H9 (cell line): ENCODE measurements around the gene THRB. TPM values are rescaled to one million over a fixed set of nuclear protein-coding genes. Genes with fewer than 3 reads are reported as not detected.

Source experiments
- DNase-seq: peaks from one replicate; pipeline ENCODE4 v3.0.0-alpha.2; 2017
- H2AFZ ChIP-seq: one replicate; pipeline ENCODE4 v1.6.1; 2013; ENCODE audit warnings: mild to moderate bottlenecking, low read length, control low read depth, moderate library complexity
- H2AK5ac ChIP-seq: 2 replicates; pipeline ENCODE4 v1.6.1; 2013; ENCODE audit warnings: low read length, control low read depth, mixed read lengths; ENCODE audit not compliant: insufficient read length
- H2BK120ac ChIP-seq: one replicate; pipeline ENCODE4 v1.6.1; 2013; ENCODE audit warnings: low read depth, mild to moderate bottlenecking, low read length, control low read depth, inconsistent platforms; ENCODE audit not compliant: poor library complexity, severe bottlenecking
- H2BK12ac ChIP-seq: 2 replicates; pipeline ENCODE4 v1.6.1; 2013; ENCODE audit warnings: low read length, control low read depth, mixed read lengths, low read depth; ENCODE audit not compliant: insufficient read length
- H2BK15ac ChIP-seq: 2 replicates; pipeline ENCODE4 v1.6.1; 2013; ENCODE audit warnings: low read depth, low read length, control low read depth
- H2BK20ac ChIP-seq: one replicate; pipeline ENCODE4 v1.6.1; 2013; ENCODE audit warnings: low read depth, mild to moderate bottlenecking, low read length, control low read depth, inconsistent platforms; ENCODE audit not compliant: poor library complexity, severe bottlenecking
- H2BK5ac ChIP-seq: 2 replicates; pipeline ENCODE4 v1.6.1; 2013; ENCODE audit warnings: low read length, control low read depth, mixed read lengths; ENCODE audit not compliant: insufficient read length
- H3K14ac ChIP-seq: 2 replicates; pipeline ENCODE4 v1.6.1; 2013; ENCODE audit warnings: low read length, control low read depth; ENCODE audit not compliant: insufficient read depth
- H3K18ac ChIP-seq: 2 replicates; pipeline ENCODE4 v1.6.1; 2013; ENCODE audit warnings: low read depth, mild to moderate bottlenecking, mixed read lengths, low read length, control low read depth; ENCODE audit not compliant: insufficient read length
- H3K23ac ChIP-seq: 2 replicates; pipeline ENCODE4 v1.6.1; 2013; ENCODE audit warnings: low read length, control low read depth, mixed read lengths, low read depth; ENCODE audit not compliant: insufficient read length
- H3K23me2 ChIP-seq: 2 replicates; pipeline ENCODE4 v1.6.1; 2013; ENCODE audit warnings: low read depth, mild to moderate bottlenecking, mixed read lengths, low read length, control low read depth; ENCODE audit not compliant: insufficient read length, poor library complexity, severe bottlenecking
- H3K27ac ChIP-seq: 2 replicates; pipeline ENCODE4 v1.5.1; 2013; ENCODE audit warnings: low read length, control low read depth, mixed read lengths, low read depth; ENCODE audit not compliant: insufficient read length
- H3K27me3 ChIP-seq: 2 replicates; pipeline ENCODE4 v1.6.1; 2013; ENCODE audit warnings: low read length, control low read depth, inconsistent platforms; ENCODE audit not compliant: insufficient read depth
- H3K4ac ChIP-seq: 2 replicates; pipeline ENCODE4 v1.6.1; 2013; ENCODE audit warnings: low read depth, mild to moderate bottlenecking, control low read depth, inconsistent platforms, low read length, moderate library complexity
- H3K4me1 ChIP-seq: 2 replicates; pipeline ENCODE4 v1.6.1; 2013; ENCODE audit warnings: low read length, control low read depth, inconsistent platforms; ENCODE audit not compliant: insufficient read depth
- H3K4me2 ChIP-seq: 2 replicates; pipeline ENCODE4 v1.6.1; 2013; ENCODE audit warnings: low read length, control low read depth, mixed read lengths; ENCODE audit not compliant: insufficient read length, insufficient read depth
- H3K56ac ChIP-seq: 2 replicates; pipeline ENCODE4 v1.6.1; 2013; ENCODE audit warnings: low read depth, mild to moderate bottlenecking, mixed read lengths, low read length, control low read depth; ENCODE audit not compliant: insufficient read length
- H3K79me1 ChIP-seq: 2 replicates; pipeline ENCODE4 v1.6.1; 2013; ENCODE audit warnings: low read depth, mild to moderate bottlenecking, moderate library complexity, low read length, control low read depth, inconsistent platforms; ENCODE audit not compliant: insufficient read depth, poor library complexity, severe bottlenecking
- H3K79me2 ChIP-seq: 2 replicates; pipeline ENCODE4 v1.6.1; 2013; ENCODE audit warnings: low read length, control low read depth, inconsistent platforms; ENCODE audit not compliant: insufficient read depth
- H3K9ac ChIP-seq: 2 replicates; pipeline ENCODE4 v1.6.1; 2013; ENCODE audit warnings: low read length, control low read depth, mixed read lengths; ENCODE audit not compliant: insufficient read length; ENCODE audit errors: extremely low read depth
- H3K9me3 ChIP-seq: one replicate; pipeline ENCODE4 v1.6.1; 2013; ENCODE audit warnings: low read depth, low read length, inconsistent platforms; ENCODE audit not compliant: control insufficient read depth
- H3T11ph ChIP-seq: one replicate; pipeline ENCODE4 v1.6.1; 2013; ENCODE audit warnings: mild to moderate bottlenecking, low read length, control low read depth, inconsistent platforms
- H4K20me1 ChIP-seq: one replicate; pipeline ENCODE4 v1.6.1; 2013; ENCODE audit not compliant: control insufficient read depth, insufficient read length, insufficient read depth
- H4K5ac ChIP-seq: 2 replicates; pipeline ENCODE4 v1.6.1; 2013; ENCODE audit warnings: low read depth, mild to moderate bottlenecking, mixed read lengths, low read length, control low read depth; ENCODE audit not compliant: insufficient read length
- H4K8ac ChIP-seq: replicated peaks from 2 replicates; pipeline ENCODE4 v1.6.1; 2013; ENCODE audit warnings: low read length, control low read depth, mixed read lengths, low read depth; ENCODE audit not compliant: insufficient read length
- H4K91ac ChIP-seq: 2 replicates; pipeline ENCODE4 v1.6.1; 2013; ENCODE audit warnings: low read depth, mild to moderate bottlenecking, moderate library complexity, mixed read lengths, low read length, control low read depth; ENCODE audit not compliant: insufficient read length
- H3K27ac Mint-ChIP-seq, 3 experiments: 2 replicates in 2 of 3; 3 replicates in 1 of 3; pipeline ENCODE4 v1.8.0; 2020 to 2021; ENCODE audit warnings: mixed read lengths in 3 of 3, mild to moderate bottlenecking in 1 of 3, moderate library complexity in 1 of 3
- H3K27me3 Mint-ChIP-seq: 2 replicates; pipeline ENCODE4 v1.8.0; 2021; ENCODE audit warnings: low read depth, mild to moderate bottlenecking, moderate library complexity, mixed read lengths
- H3K36me3 Mint-ChIP-seq, 3 experiments: 2 replicates in 2 of 3; 3 replicates in 1 of 3; pipeline ENCODE4 v1.8.0; 2020 to 2021; ENCODE audit warnings: low read depth in 3 of 3, mixed read lengths in 3 of 3; ENCODE audit not compliant: insufficient read depth in 1 of 3
- H3K4me1 Mint-ChIP-seq, 2 experiments: 2 replicates each; pipeline ENCODE4 v1.8.0; 2020; ENCODE audit warnings: mixed read lengths in 2 of 2
- H3K4me3 Mint-ChIP-seq, 2 experiments: 2 replicates in 1 of 2; 3 replicates in 1 of 2; pipeline ENCODE4 v1.8.0; 2020 to 2021; ENCODE audit warnings: mild to moderate bottlenecking in 2 of 2, mixed read lengths in 2 of 2, moderate library complexity in 1 of 2
- H3K9me3 Mint-ChIP-seq, 2 experiments: 2 replicates in 1 of 2; 3 replicates in 1 of 2; pipeline ENCODE4 v1.8.0; 2020; ENCODE audit warnings: mild to moderate bottlenecking in 2 of 2, mixed read lengths in 2 of 2, moderate library complexity in 1 of 2
- CTCF ChIP-seq: fragments of 200-600 bp; sonication (generic); conservative IDR thresholded peaks from 3 replicates; pipeline ENCODE4 v1.8.0; 2021; ENCODE audit warnings: antibody characterized with exemption, mild to moderate bottlenecking
- WGBS: extraction: QIAGEN DNeasy Blood & Tissue Kit; methylation state at CpG from one replicate; pipeline ENCODE4 v1.1.7; 2013; ENCODE audit warnings: missing lambda C conversion rate, low lambda C conversion rate, mixed read lengths; ENCODE audit not compliant: insufficient read length; ENCODE audit errors: extremely low coverage; 5-methylcytosine and 5-hydroxymethylcytosine counted together
- long read RNA-seq: library from polyadenylated mRNA; unstranded; transcript quantifications from one replicate; pipeline ENCODE4 v2.0.0, GENCODE V29; 2020
- total RNA-seq: library from RNA; stranded (reverse); gene quantifications from 2 replicates; pipeline ENCODE4 v1.2.1, GENCODE V29; 2021

The THRB gene
- total RNA-seq: 6.8 and 8.6 TPM in 2 replicates
- long read RNA-seq, full-length matches to known transcripts: 1 of 3 reads
- long read RNA-seq, partial matches to known transcripts: 0 of 3 reads
- long read RNA-seq, other reads (novel, unspliced or antisense): 2 of 3 reads

- Histone ChIP-seq H2BK12ac (no peak within 1 kb of the TSS), H2BK120ac (peak within 1 kb of the TSS; percentile 25), H3K23me2 (peaks cover 16% of the 10 kb centered on the region), H3K14ac (peak within 1 kb of the TSS; percentile 88), H3K4ac (no peak within 1 kb of the TSS), H2AFZ (no peak within 1 kb of the TSS), H3K18ac (peak within 1 kb of the TSS; percentile 87), H3K79me2 (no peaks in the 10 kb centered on the region), H2BK20ac (no peak within 1 kb of the TSS), H4K91ac (no peak within 1 kb of the TSS), H3K27me3 (peaks cover 6% of the 10 kb centered on the region; the same call in 1 of the 2 replicates), H2BK15ac (no peak within 1 kb of the TSS), H4K5ac (no peak within 1 kb of the TSS), H3K27ac (no peak within 1 kb of the TSS), H3K79me1 (no peaks in the 10 kb centered on the region), H4K20me1 (no peaks in the 10 kb centered on the region), H2AK5ac (no peak within 1 kb of the TSS), H2BK5ac (no peak within 1 kb of the TSS), H3K4me1 (peaks cover 14% of the 10 kb centered on the region; the same call in 1 of the 2 replicates), H3K56ac (no peak within 1 kb of the TSS), H3K23ac (no peak within 1 kb of the TSS), H3K4me2 (peak within 1 kb of the TSS; percentile 85), H3T11ph (no peak within 1 kb of the TSS), H3K9ac (no peak within 1 kb of the TSS), H3K9me3 (no peaks in the 10 kb centered on the region), H4K8ac (no peak within 1 kb of the TSS)
- no CpG with 5 or more reads among the region's 80 CpGs for WGBS
- peak; percentile 48; the same call in 2 of the 3 replicates for TF ChIP-seq CTCF
- peaks cover 58 to 60% of the 10 kb centered on the region in 2 experiments for H3K4me1 Mint-ChIP-seq
- H3K9me3 Mint-ChIP-seq: no peaks in the 10 kb centered on the region
- peak within 1 kb of the TSS; percentile 87 to 95 for H3K4me3 Mint-ChIP-seq
- DNase-seq: peak; percentile 81
- peak within 1 kb of the TSS; percentile 40 to 93 (median 89); a peak in 5 of 7 replicates for H3K27ac Mint-ChIP-seq
- no peaks in the 10 kb centered on the region for H3K36me3 Mint-ChIP-seq
- H3K27me3 Mint-ChIP-seq: peaks cover 57% of the 10 kb centered on the region
Measured at GRCh38 chr3:24494618-24495325, at the start of gene THRB. Gene THRB, minus strand, starts transcription at chr3:24494850.
